ENCODE data around the gene FRMD8. TPM values are rescaled to one million over a fixed set of nuclear protein-coding genes. Genes with fewer than 3 reads are reported as not detected.

FRMD8 gene
- total RNA-seq, 1 donor from 2014 or later: 63.4 TPM

- no peak for DNase-seq
These were observed 28.5 kb downstream of the FRMD8 start for GRCh38 chr11:65414776-65415498.

- no peak for DNase-seq
These were observed 29.3 kb downstream of the FRMD8 start for GRCh38 chr11:65415499-65416340.

GRCh38 chr11:65416341-65416824 lies 29.9 kb downstream of the FRMD8 start:
- peak; percentile 94 for DNase-seq

GRCh38 chr11:65416841-65417701 lies 30.6 kb downstream of the FRMD8 start:
- peak; percentile 18 for DNase-seq

- peak; percentile 74 for DNase-seq
These were observed 31.4 kb downstream of the FRMD8 start for GRCh38 chr11:65417702-65418430.

GRCh38 chr11:65418431-65418680 lies 31.9 kb downstream of the FRMD8 start:
- no peak for DNase-seq

- peak; percentile 98 for DNase-seq
These were observed 32.4 kb downstream of the FRMD8 start for GRCh38 chr11:65418681-65419459.

GRCh38 chr11:65419460-65419771 lies 33.0 kb downstream of the FRMD8 start:
- no peak for DNase-seq

- peak; percentile 94 for DNase-seq
These were observed 33.5 kb downstream of the FRMD8 start for GRCh38 chr11:65419772-65420481.

- DNase-seq: no peak
These were observed 34.1 kb downstream of the FRMD8 start for GRCh38 chr11:65420506-65420905.

GRCh38 chr11:65420979-65421793 lies 34.7 kb downstream of the FRMD8 start:
- peak; percentile 92 for DNase-seq

- DNase-seq: peak; percentile 98
These were observed 35.6 kb downstream of the FRMD8 start for GRCh38 chr11:65421794-65422632.

GRCh38 chr11:65422633-65423515 lies 36.4 kb downstream of the FRMD8 start, which contains the start of gene NEAT1:
TSS of gene NEAT1 (plus strand) at chr11:65422798.
- peak; percentile 94 for DNase-seq

GRCh38 chr11:65423516-65424204 lies 37.2 kb downstream of the FRMD8 start:
- DNase-seq: no peak

GRCh38 chr11:65424205-65425104 lies 38.0 kb downstream of the FRMD8 start:
- DNase-seq: no peak
